NT2/D1 (cell line): ENCODE data around the gene PIM2.
A peak's percentile ranks its signal among the peaks of the same experiment; 100 is the strongest.
"Not testable (repeated sequence)": the region's sequence is repeated elsewhere in the genome, so short reads cannot be mapped to it uniquely, and the experiment has no call there.

ENCODE experiments used
- DNase-seq: peaks from one replicate; pipeline ENCODE4 v3.0.0-alpha.2; 2011; ENCODE audit warnings: low read depth, low spot score
- H3K27me3 ChIP-seq: 2 replicates; pipeline ENCODE4 v1.6.0; 2011; ENCODE audit warnings: mild to moderate bottlenecking; ENCODE audit not compliant: insufficient read length, insufficient read depth
- H3K36me3 ChIP-seq: 2 replicates; pipeline ENCODE4 v1.6.1; 2011; ENCODE audit warnings: mild to moderate bottlenecking, low read length, mixed read lengths; ENCODE audit not compliant: insufficient read depth, insufficient read length
- H3K4me1 ChIP-seq: 2 replicates; pipeline ENCODE4 v1.5.1; 2011; ENCODE audit not compliant: insufficient read depth, insufficient read length
- H3K4me3 ChIP-seq: 2 replicates; pipeline ENCODE4 v1.5.1; 2011; ENCODE audit warnings: low read depth; ENCODE audit not compliant: insufficient read length
- H3K9ac ChIP-seq: 2 replicates; pipeline ENCODE4 v1.6.0; 2011; ENCODE audit warnings: low read depth; ENCODE audit not compliant: insufficient read length
- H3K9me3 ChIP-seq: 2 replicates; pipeline ENCODE4 v1.5.1; 2011; ENCODE audit warnings: mild to moderate bottlenecking, low read length; ENCODE audit not compliant: insufficient read depth
- SUZ12 ChIP-seq: IDR thresholded peaks from 2 replicates; pipeline ENCODE4 v1.6.1; 2011; ENCODE audit not compliant: insufficient read length, insufficient read depth; ENCODE audit errors: extremely low read depth
- YY1 ChIP-seq: IDR thresholded peaks from 2 replicates; pipeline ENCODE4 v1.6.1; 2011; ENCODE audit not compliant: insufficient read length, insufficient read depth
- ZNF274 ChIP-seq: IDR thresholded peaks from 2 replicates; pipeline ENCODE4 v1.6.1; 2011; ENCODE audit warnings: mild to moderate bottlenecking, low read depth, low read length

The PIM2 gene

DNA sequence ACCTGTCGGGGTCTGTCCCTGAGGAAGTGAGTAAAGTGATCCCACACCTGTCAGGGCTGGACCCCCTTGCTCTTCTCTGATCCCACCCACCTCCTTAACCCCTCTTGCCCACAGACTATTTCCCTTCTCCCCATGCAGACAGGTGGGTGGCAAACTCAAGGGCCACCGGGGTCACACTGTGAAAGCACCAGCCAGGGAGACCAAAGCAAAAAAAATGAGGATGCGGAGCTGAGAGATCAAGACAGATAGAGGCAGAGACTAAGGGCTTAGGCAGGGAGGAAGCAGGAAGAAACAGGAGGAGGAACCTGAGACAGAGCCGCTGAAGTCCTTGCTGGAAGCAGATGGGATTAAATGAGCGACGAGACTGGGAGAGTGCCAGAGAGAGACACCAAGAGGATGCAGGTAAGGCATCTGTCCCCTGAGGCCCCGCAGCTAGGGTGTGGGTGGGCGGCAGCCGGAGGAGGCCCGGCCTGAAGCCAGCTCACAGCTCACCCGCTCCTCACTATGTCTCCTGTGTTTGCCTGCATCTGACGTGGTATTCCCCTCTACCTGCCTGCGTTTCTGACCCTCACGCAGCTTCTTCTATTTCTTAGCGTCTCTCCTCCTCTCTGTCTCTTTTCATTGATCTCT lies 28.4 kb downstream of the PIM2 start:
- peaks cover 5% of the 10 kb centered on the region for H3K4me1 ChIP-seq
- no peaks in the 10 kb centered on the region for H3K27me3 ChIP-seq
- H3K9me3 ChIP-seq = no peaks in the 10 kb centered on the region
- no peak for DNase-seq
- H3K9ac ChIP-seq = peak overlapping the region; percentile 74
- H3K36me3 ChIP-seq = peaks cover 24% of the 10 kb centered on the region
- peak overlapping the region; percentile 42 for H3K4me3 ChIP-seq
- no peak for TF ChIP-seq ZNF274
- no peak for TF ChIP-seq YY1
- TF ChIP-seq SUZ12 = no peak

DNA sequence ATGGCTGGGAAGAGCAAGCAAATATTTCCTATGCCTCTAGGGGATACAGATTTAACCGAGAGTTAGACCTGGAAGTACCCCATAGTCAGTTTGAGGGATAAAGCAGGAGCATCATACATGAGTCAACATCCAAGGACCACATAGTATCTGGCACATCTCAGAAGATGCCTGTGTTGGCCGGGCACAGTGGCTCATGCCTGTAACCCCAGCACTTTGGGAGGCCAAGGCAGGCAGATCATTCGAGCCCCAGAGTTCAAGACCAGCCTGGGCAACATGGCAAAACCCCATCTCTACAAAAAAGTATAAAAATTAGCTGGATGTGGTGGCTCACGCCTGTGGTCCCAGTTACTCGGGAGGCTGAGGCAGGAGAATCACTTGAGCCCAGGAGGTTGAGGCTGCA lies 32.2 kb downstream of the PIM2 start:
- H3K9me3 ChIP-seq, DNase-seq, H3K36me3 ChIP-seq, H3K27me3 ChIP-seq, H3K4me3 ChIP-seq, H3K4me1 ChIP-seq, H3K9ac ChIP-seq: not testable (repeated sequence)

DNA sequence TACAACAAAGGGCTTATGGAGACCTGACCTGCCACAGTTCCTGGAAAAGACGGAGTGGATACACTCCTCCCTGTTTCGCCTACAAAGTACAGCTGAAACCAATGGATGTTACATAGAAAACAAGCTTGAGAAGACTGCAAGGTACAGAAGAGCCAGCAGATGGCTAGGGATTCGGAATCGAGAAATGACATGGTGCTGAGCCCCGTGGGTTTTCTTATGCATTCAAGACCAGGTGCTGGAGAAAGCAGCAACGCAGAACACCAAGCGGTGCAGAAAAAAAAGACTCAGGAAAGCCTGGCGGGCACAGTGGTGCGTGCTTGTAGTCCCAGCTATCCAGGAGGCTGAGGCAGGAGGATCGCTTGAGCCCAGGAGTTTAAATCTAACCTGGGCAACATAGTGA lies 35.1 kb downstream of the PIM2 start:
- H3K4me3 ChIP-seq = no peak overlapping the region
- no peak for TF ChIP-seq SUZ12
- TF ChIP-seq ZNF274 = no peak
- H3K9ac ChIP-seq = no peak overlapping the region
- no peaks in the 10 kb centered on the region for H3K36me3 ChIP-seq
- H3K27me3 ChIP-seq = no peaks in the 10 kb centered on the region
- no peaks in the 10 kb centered on the region for H3K9me3 ChIP-seq
- no peaks in the 10 kb centered on the region for H3K4me1 ChIP-seq
- no peak for DNase-seq

DNA sequence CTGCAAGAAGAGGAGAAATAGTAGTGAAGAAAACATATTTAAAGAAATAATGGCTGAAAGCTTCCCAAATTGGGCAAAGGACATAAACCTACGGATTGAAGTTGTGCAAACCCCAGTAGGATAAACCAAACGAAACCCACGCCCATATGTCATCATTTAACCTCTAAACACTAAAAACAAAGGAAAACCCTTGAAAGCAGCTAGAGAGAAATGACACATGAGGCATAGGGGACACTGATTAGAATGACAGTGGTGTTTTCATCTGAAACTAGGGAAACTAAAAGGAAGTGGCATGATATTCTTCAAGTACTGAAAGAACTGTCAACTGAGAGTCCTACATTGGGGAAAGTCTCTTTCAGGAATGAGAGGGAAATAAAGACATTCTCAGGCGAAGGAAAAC lies 41.9 kb downstream of the PIM2 start:
- H3K9ac ChIP-seq, H3K36me3 ChIP-seq, H3K27me3 ChIP-seq, H3K9me3 ChIP-seq, DNase-seq, H3K4me1 ChIP-seq, H3K4me3 ChIP-seq: not testable (repeated sequence)

DNA sequence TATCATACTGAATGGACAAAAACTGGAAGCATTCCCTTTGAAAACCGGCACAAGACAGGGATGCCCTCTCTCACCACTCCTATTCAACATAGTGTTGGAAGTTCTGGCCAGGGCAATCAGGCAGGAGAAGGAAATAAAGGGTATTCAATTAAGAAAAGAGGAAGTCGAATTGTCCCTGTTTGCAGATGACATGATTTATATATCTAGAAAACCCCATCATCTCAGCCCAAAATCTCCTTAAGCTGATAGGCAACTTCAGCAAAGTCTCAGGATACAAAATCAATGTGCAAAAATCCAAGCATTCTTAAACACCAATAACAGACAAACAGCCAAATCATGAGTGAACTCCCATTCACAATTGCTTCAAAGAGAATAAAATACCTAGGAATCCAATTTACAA lies 46.8 kb downstream of the PIM2 start:
- H3K9ac ChIP-seq, H3K4me3 ChIP-seq, H3K36me3 ChIP-seq, DNase-seq, H3K9me3 ChIP-seq, H3K27me3 ChIP-seq, H3K4me1 ChIP-seq: not testable (repeated sequence)

DNA sequence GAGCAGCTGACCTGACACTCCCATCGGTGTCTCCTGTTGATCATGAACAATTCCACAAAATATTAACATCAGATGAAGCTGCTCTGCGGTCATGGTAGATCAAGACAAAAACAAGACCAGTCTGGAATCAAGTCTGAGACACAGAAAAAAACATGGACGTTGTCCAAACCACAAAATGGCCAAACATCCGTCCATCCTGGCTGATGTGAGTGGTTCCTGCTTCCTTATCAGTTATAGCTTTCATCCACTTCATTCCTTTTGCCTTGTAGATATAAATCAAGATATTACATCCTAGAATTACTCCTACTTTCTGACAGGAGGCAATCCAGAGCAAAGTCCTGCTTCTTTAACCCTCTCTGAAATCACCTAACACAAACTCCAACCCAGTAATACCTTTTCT lies 54.6 kb downstream of the PIM2 start:
- H3K9ac ChIP-seq = no peak overlapping the region
- TF ChIP-seq ZNF274 (no peak), YY1 (no peak), SUZ12 (no peak)
- H3K9me3 ChIP-seq = no peaks in the 10 kb centered on the region
- H3K27me3 ChIP-seq = no peaks in the 10 kb centered on the region
- H3K36me3 ChIP-seq = no peaks in the 10 kb centered on the region
- no peak for DNase-seq
- H3K4me1 ChIP-seq = no peaks in the 10 kb centered on the region
- H3K4me3 ChIP-seq = no peak overlapping the region
